Left lung (tissue), 10 donors: ENCODE data around the gene CCR9. TPM values are rescaled to one million over a fixed set of nuclear protein-coding genes. Genes with fewer than 3 reads are reported as not detected.

ENCODE experiments used
- ATAC-seq: fragments of 200-7000 bp; cut with Tn5 transposase; one replicate; pipeline ENCODE4 v1.9.1; 2020; ENCODE audit warnings: moderate library complexity
- DNase-seq, 4 donors: peaks; one replicate each; pipeline ENCODE4 v3.0.0-alpha.2; 2013 to 2020
- H3K27ac ChIP-seq, 2 donors: fragments of 200-600 bp; sonication (generic) in 1 of 2; one replicate each; pipeline versions ENCODE4 v1.5.0 to v1.8.0; 2020 to 2021
- H3K27me3 ChIP-seq, 2 donors: fragments of 200-600 bp; sonication (generic) in 1 of 2; one replicate each; pipeline versions ENCODE4 v1.5.0 to v1.8.0; 2020 to 2021
- H3K36me3 ChIP-seq, 2 donors: fragments of 200-600 bp; sonication (generic) in 1 of 2; one replicate each; pipeline versions ENCODE4 v1.5.0 to v1.8.0; 2020 to 2021
- H3K4me1 ChIP-seq, 2 donors: fragments of 200-600 bp; one replicate each; pipeline ENCODE4 v1.8.0; 2021
- H3K4me3 ChIP-seq, 2 donors: fragments of 200-600 bp; sonication (generic) in 1 of 2; one replicate each; pipeline versions ENCODE4 v1.5.0 to v1.8.0; 2020 to 2021; ENCODE audit warnings: mild to moderate bottlenecking in 1 of 2
- H3K9me3 ChIP-seq, 2 donors: fragments of 200-600 bp; sonication (generic) in 1 of 2; one replicate each; pipeline versions ENCODE4 v1.5.0 to v1.8.0; 2020 to 2021
- CTCF ChIP-seq, 2 donors: fragments of 200-600 bp; sonication (generic) in 1 of 2; IDR thresholded peaks; one replicate each; pipeline versions ENCODE4 v1.5.0 to v1.8.0; 2021; ENCODE audit warnings: antibody characterized with exemption in 2 of 2
- intact Hi-C, 2 donors: fragments of 100-400 bp; cut with DNase I; formaldehyde crosslinking; loops; one replicate each; pipeline versions ENCODE4 v1.11.2 to v1.14.2; 2022
- polyA plus RNA-seq, 6 donors: library from polyadenylated mRNA; unstranded; fragments of 120-200 nt; gene quantifications; one replicate each; pipeline ENCODE4 v1.2.1, GENCODE V29; 2013; ENCODE audit not compliant: insufficient read length in 6 of 6
- total RNA-seq, 2 donors: library from RNA; stranded (reverse); fragmentation: NEBNext Ultra II Directional; extraction: Animal tissue kit (Norgen Biotek cat#: 25700); gene quantifications; one replicate each; pipeline ENCODE4 v1.2.1, GENCODE V29; 2021
- donor health status: DM: no; HTN: yes; CAD: no.
- donor health status: DM: no; HTN: no; CAD: no.

Gene CCR9
- total and polyA plus RNA-seq, 8 donors = 0.11 to 0.32 (median 0.20) TPM; not detected in 4

- no peak for TF ChIP-seq CTCF (IDR thresholded peaks at IDR 0.05)
- Histone ChIP-seq H3K4me3 (no peak overlapping the region), H3K36me3 (no peaks in the 10 kb centered on the region), H3K27me3 (no peaks in the 10 kb centered on the region), H3K9me3 (peaks cover 0 to 6% of the 10 kb centered on the region in 2 donors), H3K27ac (no peak overlapping the region), H3K4me1 (no peaks in the 10 kb centered on the region)
- peak in 1 of 4 donors; percentile 7 for DNase-seq
- intact Hi-C loops = no loop called here
- ATAC-seq = peak; percentile 41
Observed at GRCh38 chr3:45868213-45868612, 18.1 kb upstream of the CCR9 start.

DNA sequence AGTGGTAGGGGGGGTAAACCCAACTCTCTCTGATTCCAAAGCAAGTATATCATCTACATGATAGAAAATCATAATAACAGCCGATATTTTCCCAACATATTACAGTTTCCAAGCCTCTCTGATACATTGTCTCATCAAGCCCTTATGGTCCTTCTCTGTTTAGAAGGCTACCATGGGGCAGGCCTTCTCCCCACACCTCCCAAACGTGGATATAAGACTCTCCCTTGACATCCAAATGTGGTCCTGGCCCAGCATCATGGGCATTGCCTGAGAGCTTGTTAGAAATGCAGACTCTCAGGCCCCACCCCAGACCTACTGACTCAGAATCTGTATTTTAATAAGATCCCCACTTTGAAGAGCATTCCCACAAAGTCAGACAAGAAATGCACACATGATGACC, 17.7 kb upstream of the CCR9 start:
- H3K27me3 ChIP-seq = no peaks in the 10 kb centered on the region
- DNase-seq (no peak), ATAC-seq (no peak)

GRCh38 chr3:45869638-45870037, 16.7 kb upstream of the CCR9 start:
- ATAC-seq (no peak), DNase-seq (no peak)
- Histone ChIP-seq H3K4me3 (no peak overlapping the region), H3K4me1 (no peaks in the 10 kb centered on the region), H3K36me3 (no peaks in the 10 kb centered on the region), H3K27me3 (no peaks in the 10 kb centered on the region), H3K27ac (no peak overlapping the region), H3K9me3 (no peaks in the 10 kb centered on the region)
- intact Hi-C loops = no loop called here
- TF ChIP-seq CTCF (IDR thresholded peaks at IDR 0.05) = no peak

More for the DNA sequence above, 17.7 kb upstream of the CCR9 start:
- H3K9me3 ChIP-seq = peaks cover 0 to 2% of the 10 kb centered on the region in 2 donors
- H3K4me3 ChIP-seq = no peak overlapping the region
- intact Hi-C loops = no loop called here
- no peaks in the 10 kb centered on the region for H3K36me3 ChIP-seq
- TF ChIP-seq CTCF (IDR thresholded peaks at IDR 0.05) = no peak
- H3K4me1 ChIP-seq = no peaks in the 10 kb centered on the region
- no peak overlapping the region for H3K27ac ChIP-seq

- H3K36me3 ChIP-seq = no peaks in the 10 kb centered on the region
- no peaks in the 10 kb centered on the region for H3K27me3 ChIP-seq
- H3K9me3 ChIP-seq = no peaks in the 10 kb centered on the region
- H3K27ac ChIP-seq = no peak overlapping the region
- intact Hi-C loops = no loop called here
- TF ChIP-seq CTCF (IDR thresholded peaks at IDR 0.05) = no peak
- no peaks in the 10 kb centered on the region for H3K4me1 ChIP-seq
- ATAC-seq = no peak
- DNase-seq = no peak
- no peak overlapping the region for H3K4me3 ChIP-seq
Observed at GRCh38 chr3:45870099-45870498, 16.2 kb upstream of the CCR9 start.

GRCh38 chr3:45871780-45872179, 14.6 kb upstream of the CCR9 start:
- TF ChIP-seq CTCF (IDR thresholded peaks at IDR 0.05) = no peak
- Histone ChIP-seq H3K27ac (no peak overlapping the region), H3K4me1 (no peaks in the 10 kb centered on the region), H3K9me3 (no peaks in the 10 kb centered on the region), H3K27me3 (no peaks in the 10 kb centered on the region), H3K4me3 (no peak overlapping the region), H3K36me3 (no peaks in the 10 kb centered on the region)
- no peak for ATAC-seq
- no peak for DNase-seq
- intact Hi-C loops = no loop called here
